HepG2 (cell line): ENCODE results near the gene CDKN2AIP. TPM values are rescaled to one million over a fixed set of nuclear protein-coding genes. Genes with fewer than 3 reads are reported as not detected.
A peak's percentile ranks its signal among the peaks of the same experiment; 100 is the strongest.

Source experiments
- ATF3 ChIP-seq: sonication (generic); formaldehyde crosslinking; IDR thresholded peaks from 2 replicates; pipeline ENCODE4 v1.4.0; 2020; ENCODE audit warnings: missing genetic modification reagents
- CEBPZ ChIP-seq: IDR thresholded peaks from 2 replicates; pipeline ENCODE4 v1.6.1; 2012; ENCODE audit warnings: low read length, improper control_type of control experiment
- DNMT3B ChIP-seq: conservative IDR thresholded peaks from 2 replicates; pipeline ENCODE4 v1.6.1; 2016; ENCODE audit warnings: missing biosample characterization, control low read depth
- KLF9 ChIP-seq: IDR thresholded peaks from 2 replicates; pipeline ENCODE4 v1.6.1; 2016; ENCODE audit warnings: low read depth
- NFATC3 ChIP-seq: sonication (generic); formaldehyde crosslinking; IDR thresholded peaks from 2 replicates; pipeline ENCODE4 v1.5.1; 2020; ENCODE audit warnings: mild to moderate bottlenecking, missing genetic modification reagents
- SNAPC2 ChIP-seq: sonication (generic); formaldehyde crosslinking; IDR thresholded peaks from 2 replicates; pipeline ENCODE4 v1.8.1; 2022; ENCODE audit warnings: mild to moderate bottlenecking, missing genetic modification reagents
- SP5 ChIP-seq: IDR thresholded peaks from 2 replicates; pipeline ENCODE4 v1.6.1; 2016; ENCODE audit warnings: low read depth, borderline replicate concordance
- YEATS4 ChIP-seq: sonication (generic); formaldehyde crosslinking; IDR thresholded peaks from 2 replicates; pipeline ENCODE4 v1.4.0; 2020; ENCODE audit warnings: missing genetic modification reagents, borderline replicate concordance
- ZNF280D ChIP-seq: sonication (generic); formaldehyde crosslinking; IDR thresholded peaks from 2 replicates; pipeline ENCODE4 v1.5.1; 2020; ENCODE audit warnings: mild to moderate bottlenecking, missing genetic modification reagents
- ZNF513 ChIP-seq: sonication (generic); formaldehyde crosslinking; conservative IDR thresholded peaks from 2 replicates; pipeline ENCODE4 v1.5.0; 2020; ENCODE audit warnings: missing genetic modification reagents
- ZNF563 ChIP-seq: sonication (generic); formaldehyde crosslinking; IDR thresholded peaks from 2 replicates; pipeline ENCODE4 v1.8.0; 2022; ENCODE audit warnings: mild to moderate bottlenecking, moderate library complexity, missing genetic modification reagents
- ZNF605 ChIP-seq: sonication (generic); formaldehyde crosslinking; IDR thresholded peaks from 2 replicates; pipeline ENCODE4 v1.8.0; 2022; ENCODE audit warnings: mild to moderate bottlenecking, missing genetic modification reagents
- ZNF737 ChIP-seq: sonication (generic); formaldehyde crosslinking; IDR thresholded peaks from 2 replicates; pipeline ENCODE4 v1.5.0; 2020; ENCODE audit warnings: missing genetic modification reagents, mild to moderate bottlenecking, borderline replicate concordance
- ZNF768 ChIP-seq: sonication (generic); formaldehyde crosslinking; IDR thresholded peaks from 2 replicates; pipeline ENCODE4 v1.4.0; 2020; ENCODE audit warnings: missing genetic modification reagents
- ZZZ3 ChIP-seq: sonication (generic); formaldehyde crosslinking; IDR thresholded peaks from 2 replicates; pipeline ENCODE4 v1.4.0; 2020; ENCODE audit warnings: missing genetic modification reagents, mild to moderate bottlenecking, borderline replicate concordance
- polyA plus RNA-seq, 8 experiments: library from polyadenylated mRNA; depleted of rRNA in 3 of 8; stranded (reverse) in 7 of 8; unstranded in 1 of 8; fragments of >200 nt; fragmentation: Illumina TruSeq in 4 of 8; extraction: Trizol in 4 of 8; gene quantifications; 2 replicates each; pipeline versions ENCODE4 v1.2.1 to v1.2.3, GENCODE V29; 2011 to 2016; ENCODE audit warnings: low read depth in 4 of 8, missing spikeins in 1 of 8, mixed read lengths in 1 of 8; ENCODE audit not compliant: insufficient read depth in 1 of 8
- total RNA-seq, 5 experiments: library from RNA; depleted of rRNA; stranded (reverse); fragments of >200 nt; fragmentation: Illumina TruSeq; extraction: Trizol; gene quantifications; 2 replicates each; pipeline ENCODE4 v1.2.3, GENCODE V29; 2016; ENCODE audit warnings: low read depth in 1 of 5
- TF ChIP-seq, protein P1 (sequence below): sonication (generic); formaldehyde crosslinking; IDR thresholded peaks from 2 replicates; pipeline ENCODE4 v1.5.0; 2020; ENCODE audit warnings: missing genetic modification reagents, mild to moderate bottlenecking, borderline replicate concordance

Gene CDKN2AIP
- total and polyA plus RNA-seq, 2 of the 13 experiments (the other 11 are each of a cell fraction or from before 2014, with no cell fraction given): 17.0 to 18.7 TPM

- TF ChIP-seq YEATS4 (CRISPR knock-in tag) (peak; percentile 92), ATF3 (CRISPR knock-in tag) (peak; percentile 3; the same call in 1 of the 2 replicates), SP5 (CRISPR knock-in tag) (peak; percentile 50; the same call in 1 of the 2 replicates), ZNF605 (CRISPR knock-in tag) (peak; percentile 11), ZNF768 (CRISPR knock-in tag) (peak; percentile 57), DNMT3B (CRISPR knock-in tag) (no peak), ZNF513 (CRISPR knock-in tag) (no peak; the same call in 1 of the 2 replicates), ZZZ3 (CRISPR knock-in tag) (peak; percentile 68; the same call in 1 of the 2 replicates), CEBPZ (no peak), ZNF563 (CRISPR knock-in tag) (peak; percentile 92), NFATC3 (CRISPR knock-in tag) (no peak), SNAPC2 (CRISPR knock-in tag) (no peak; the same call in 1 of the 2 replicates), ZNF737 (CRISPR knock-in tag) (no peak), KLF9 (CRISPR knock-in tag) (no peak), ZNF280D (CRISPR knock-in tag) (peak; percentile 77)
- TF ChIP-seq, protein P1, sequence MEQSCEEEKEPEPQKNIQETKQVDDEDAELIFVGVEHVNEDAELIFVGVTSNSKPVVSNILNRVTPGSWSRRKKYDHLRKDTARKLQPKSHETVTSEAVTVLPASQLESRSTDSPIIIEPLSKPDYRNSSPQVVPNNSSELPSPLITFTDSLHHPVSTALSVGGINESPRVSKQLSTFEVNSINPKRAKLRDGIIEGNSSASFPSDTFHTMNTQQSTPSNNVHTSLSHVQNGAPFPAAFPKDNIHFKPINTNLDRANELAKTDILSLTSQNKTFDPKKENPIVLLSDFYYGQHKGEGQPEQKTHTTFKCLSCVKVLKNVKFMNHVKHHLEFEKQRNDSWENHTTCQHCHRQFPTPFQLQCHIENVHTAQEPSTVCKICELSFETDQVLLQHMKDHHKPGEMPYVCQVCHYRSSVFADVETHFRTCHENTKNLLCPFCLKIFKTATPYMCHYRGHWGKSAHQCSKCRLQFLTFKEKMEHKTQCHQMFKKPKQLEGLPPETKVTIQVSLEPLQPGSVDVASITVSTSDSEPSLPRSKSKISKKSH (CRISPR knock-in tag): peak; percentile 42; the same call in 1 of the 2 replicates
Measured at GRCh38 chr4:183444214-183445096, at the start of gene CDKN2AIP (continued).
